GM19467 (cell line): ENCODE results near the gene RXRA.

Experiments used
- ATAC-seq: cut with Tn5 transposase; IDR thresholded peaks from one replicate; pipeline ENCODE4 v1.9.1; 2021; ENCODE audit warnings: mild to moderate bottlenecking, moderate library complexity; ENCODE audit not compliant: unreplicated experiment

Gene RXRA

DNA sequence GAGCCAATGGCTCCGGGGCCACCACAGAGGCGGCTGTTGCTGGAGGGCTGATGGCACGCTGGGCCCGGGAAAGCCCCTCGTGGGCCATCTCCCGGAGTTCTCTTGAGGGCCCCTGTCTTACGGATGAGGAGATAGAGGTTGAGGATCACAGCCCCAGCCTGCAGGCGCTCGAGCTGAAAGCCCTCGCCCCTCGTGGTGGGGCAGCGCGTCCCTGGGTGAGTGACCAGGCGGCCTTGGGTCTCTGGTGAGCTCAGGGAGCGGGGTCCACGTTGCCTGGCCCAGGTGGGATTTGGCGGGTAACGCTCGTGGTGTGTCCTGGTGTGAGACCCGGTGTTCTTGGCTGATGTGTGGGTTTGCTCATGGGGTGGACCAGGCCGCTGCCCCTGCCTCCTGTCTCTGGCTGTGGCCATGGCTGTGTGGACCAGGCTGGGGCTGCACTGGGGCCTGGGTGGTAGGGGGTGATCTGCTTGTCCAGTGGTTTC is 38.9 kb downstream of the RXRA start:
- no peak for ATAC-seq

DNA sequence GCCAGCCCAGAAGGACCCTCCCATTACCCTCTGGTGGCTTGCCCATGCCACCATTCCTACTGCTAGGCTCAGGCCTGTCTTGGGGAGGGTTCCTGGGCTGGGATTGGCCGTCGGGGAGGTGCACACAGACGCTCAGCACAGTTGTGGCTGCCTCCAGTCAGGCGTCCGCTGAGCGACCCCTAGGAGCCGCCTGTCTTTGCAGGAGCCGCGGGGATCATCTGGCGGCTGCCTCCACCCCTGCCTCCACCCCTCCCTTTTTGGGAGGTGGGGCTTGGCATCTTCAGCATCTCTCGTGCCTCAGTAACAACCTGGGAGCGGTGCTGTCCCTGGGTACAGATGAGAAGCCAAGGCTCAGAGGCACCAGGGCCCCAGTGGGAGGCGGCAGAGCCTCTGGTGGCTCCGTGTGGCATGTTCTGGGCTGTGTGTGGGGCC is 39.6 kb downstream of the RXRA start:
- no peak for ATAC-seq

DNA sequence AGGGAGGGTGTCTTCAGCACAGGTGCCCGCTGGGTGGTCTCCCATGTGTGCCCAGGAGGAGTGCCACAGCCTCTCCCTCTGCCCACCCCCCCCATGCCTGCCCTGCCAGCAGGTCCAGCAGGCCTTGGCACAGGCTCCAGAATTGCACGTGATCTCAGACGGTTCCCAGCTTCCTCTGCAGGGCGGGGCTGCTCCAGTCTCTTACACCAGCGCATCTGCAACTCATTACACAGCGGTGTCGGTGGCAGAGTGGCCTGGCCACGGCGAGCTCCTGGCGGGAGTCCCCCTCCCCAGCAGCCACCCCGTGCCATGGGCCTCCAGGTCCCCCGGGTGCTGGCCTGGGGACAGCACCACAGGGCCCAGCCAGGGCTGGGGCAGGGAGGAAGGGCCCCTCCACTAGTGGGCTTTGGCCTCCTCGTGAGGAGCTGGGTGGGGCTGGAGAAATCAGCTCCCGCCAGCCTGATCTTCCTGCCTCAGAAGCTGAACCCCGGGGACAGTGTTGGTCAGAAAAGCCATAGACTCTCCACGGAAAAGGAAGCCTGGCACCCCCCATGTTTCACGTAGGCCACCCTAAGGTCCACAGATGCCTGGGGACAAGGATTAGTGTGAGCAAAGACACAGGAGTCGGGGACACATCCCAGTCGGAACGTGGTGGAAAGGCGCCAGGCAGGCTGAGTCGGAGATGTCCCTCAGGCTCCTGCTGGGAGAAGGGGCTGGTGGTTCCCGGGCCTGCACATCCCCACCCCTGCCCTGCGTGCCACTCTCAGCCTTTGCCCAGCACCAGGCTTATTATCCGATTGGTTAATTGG is 40.2 kb downstream of the RXRA start:
- ATAC-seq, result no peak

DNA sequence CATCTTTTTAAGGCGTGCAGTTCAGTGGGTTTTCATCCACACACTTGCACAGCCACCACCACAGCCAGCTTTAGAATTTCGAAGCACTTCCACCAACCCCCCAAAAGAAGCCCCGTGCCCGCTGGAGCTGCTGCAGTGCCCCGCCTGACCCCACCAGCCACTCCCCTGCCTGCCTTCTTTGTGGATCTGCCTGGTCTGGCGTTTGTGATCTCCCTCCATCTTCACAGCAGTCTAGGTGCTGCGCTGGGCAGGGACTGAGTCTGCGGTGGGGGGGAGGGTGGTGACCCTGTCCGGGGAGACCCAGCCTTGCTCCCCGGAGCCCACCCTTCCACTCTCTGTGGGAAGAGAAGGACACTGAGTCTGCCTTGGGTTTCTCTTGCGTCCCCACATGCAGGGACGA is 40.8 kb downstream of the RXRA start:
- no peak for ATAC-seq

GRCh38 chr9:134367791-134368490 is 41.7 kb downstream of the RXRA start:
- ATAC-seq, result no peak

DNA sequence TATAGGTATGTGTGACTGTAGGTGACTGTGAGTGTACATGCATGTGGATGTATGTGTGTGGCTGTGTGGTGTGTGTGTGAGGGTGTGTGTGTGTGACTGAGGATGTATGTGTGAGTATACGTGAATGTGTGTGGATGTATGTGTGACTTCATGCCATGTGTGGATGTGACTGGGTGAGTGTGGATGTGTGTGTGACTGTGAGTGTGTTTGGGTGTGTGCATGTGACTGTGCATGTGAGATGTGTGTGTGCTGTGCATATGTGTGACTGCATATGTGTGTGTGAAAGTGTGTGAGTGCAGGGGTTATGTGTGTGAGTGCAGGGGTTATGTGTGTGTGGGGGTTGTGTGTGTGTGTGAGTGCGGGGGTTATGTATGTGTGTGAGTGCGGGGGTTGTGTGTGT is 42.3 kb downstream of the RXRA start:
- no peak for ATAC-seq

- no peak for ATAC-seq
These were observed 43.4 kb downstream of the RXRA start for GRCh38 chr9:134369416-134370212.

DNA sequence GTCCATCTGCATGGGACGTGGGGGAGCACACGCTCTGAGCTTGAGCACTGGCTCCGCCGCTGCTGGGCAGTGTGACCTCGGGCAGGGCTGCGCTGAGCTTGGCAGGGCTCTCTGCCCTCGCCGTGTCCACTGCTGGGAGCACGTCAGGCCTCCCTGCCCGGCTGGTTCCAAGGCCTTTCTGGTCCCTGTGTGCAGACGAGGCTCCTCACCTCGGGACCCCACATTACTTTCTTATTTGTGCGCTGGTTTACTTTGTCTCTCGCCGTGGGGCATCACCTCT is 43.9 kb downstream of the RXRA start:
- ATAC-seq, result no peak

DNA sequence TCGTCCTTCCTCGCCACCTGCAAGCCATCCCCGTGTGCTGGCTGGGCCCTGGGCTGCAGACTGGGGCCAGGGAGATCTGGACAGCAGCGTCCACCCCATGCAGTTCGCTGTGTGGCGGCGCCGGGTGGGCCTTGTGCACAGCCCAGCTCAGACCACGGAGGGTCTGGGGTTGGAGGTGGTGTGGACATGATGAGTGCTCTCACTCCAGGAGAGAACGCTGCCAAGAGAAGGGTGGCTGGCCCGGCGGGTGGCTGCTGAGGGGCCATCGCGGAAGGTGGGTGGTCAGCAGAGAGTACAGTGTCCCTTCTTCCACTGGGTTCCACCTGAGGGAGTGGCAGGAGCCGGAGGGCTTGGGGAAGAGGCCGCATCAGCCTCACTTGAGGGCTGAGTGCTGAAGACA is 44.4 kb downstream of the RXRA start:
- no peak for ATAC-seq

- ATAC-seq, result no peak
These were observed 45.5 kb downstream of the RXRA start for GRCh38 chr9:134371731-134372130.

DNA sequence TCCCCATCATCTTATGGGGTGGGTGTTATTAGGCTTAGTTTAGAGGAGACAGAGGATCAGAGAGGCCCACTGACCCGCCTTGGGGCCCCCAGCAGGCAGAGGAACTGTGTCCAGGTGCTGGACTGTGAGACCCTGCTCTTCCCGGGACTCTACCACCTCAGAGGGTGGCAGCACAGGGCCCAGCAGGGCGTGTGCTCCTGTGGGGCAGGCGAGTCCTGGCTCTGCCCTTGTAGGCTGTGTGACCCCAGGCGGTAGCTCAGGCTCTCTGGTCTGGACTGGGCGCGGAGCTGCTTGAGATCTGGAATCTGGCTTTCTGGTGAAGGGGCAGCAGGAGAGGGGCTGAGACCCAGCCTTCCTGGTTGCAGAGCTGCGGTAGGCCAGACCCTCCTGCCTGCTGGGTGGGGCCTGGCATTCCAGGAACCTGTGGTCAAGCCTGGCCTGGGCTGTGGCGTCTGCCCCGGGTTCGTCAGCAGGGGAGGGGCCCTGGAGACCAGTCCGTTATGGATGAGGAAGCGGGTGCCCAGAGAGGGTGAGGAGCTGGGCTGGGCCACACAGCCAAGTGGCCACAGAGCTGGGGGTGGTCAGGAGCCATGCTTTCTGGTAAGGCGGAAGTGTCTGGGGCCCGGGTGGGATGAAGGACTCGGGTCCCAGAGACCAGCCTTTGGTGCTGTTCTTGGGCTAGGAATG is 46.5 kb downstream of the RXRA start:
- no peak for ATAC-seq

DNA sequence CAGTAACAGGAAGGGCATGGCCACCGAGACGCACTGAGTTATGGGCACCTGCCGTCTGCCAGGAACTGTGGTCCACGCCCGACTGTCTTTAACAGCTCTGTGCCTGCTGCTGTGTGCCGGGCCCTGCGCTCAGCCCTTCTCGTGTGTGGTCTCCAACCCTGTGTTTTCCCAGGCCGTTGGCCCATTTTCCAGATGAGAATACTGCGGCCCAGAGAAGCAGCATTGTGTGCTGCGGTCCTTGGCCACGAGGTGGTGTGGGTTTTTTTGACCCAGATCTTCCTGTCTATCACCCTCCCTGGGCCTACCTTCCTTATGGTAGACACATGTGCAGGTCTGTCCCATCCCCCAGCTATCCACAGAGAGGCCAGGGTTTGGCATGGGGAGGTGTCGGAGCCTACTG is 47.0 kb downstream of the RXRA start:
- ATAC-seq, result no peak

DNA sequence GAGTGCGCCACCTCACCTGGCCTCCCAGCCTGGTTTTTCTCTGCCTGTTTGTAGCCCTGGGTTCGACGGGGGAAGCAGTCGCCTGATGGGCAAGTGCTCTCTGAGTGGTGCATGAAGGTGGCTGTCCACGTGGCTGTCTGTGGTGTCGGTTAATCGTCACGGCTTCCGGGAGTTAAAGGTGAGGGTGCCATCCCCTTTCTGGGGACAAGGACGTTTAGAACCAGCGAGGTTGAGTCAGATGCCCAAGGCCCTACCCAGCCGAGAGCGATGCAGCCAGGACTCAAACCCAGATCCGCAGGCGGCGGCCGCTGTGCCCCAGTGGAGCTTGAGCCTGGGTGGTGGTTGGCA is 47.7 kb downstream of the RXRA start:
- ATAC-seq, result no peak

- no peak for ATAC-seq
These were observed 48.2 kb downstream of the RXRA start for GRCh38 chr9:134374301-134375010.

GRCh38 chr9:134375011-134375390 is 48.7 kb downstream of the RXRA start:
- no peak for ATAC-seq

- ATAC-seq, result no peak
These were observed 49.5 kb downstream of the RXRA start for GRCh38 chr9:134375430-134376385.

DNA sequence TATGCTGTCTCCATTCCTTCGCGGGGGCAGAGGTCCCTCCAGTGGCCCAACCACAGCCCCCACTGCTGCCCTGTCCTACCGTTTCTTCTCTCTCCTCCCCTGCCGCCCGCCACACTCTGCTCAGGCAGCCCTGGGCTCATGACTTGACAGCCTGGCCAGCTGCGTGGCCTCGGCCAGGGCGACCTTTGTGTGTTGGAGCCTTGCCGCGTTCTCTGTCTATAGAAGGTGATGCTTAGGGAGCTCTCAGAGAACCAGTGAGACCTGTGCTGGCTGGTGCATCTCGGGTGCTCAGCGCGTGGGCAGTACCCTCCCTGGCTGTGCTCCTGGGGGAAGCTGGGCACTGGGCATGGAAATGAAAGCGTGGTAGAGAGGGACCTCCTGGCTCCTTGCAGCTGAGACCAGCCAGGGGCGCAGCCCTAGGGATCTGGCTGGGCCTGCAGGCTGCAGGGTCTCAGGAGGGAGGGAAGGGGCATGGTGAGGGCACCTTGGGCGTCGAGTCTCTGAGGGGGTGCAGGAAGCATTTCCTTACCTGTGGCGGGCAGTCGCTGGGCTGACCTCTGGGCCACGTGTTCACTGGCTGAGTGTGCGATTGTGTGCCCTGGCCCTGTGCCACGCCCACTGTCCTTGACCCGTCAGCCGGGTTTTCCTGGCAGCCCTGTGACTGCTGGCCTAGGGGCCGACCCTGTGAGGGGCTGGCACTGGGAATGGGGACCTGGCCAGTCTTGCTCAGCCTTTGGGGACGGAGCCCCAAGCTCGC is 50.3 kb downstream of the RXRA start:
- ATAC-seq, result no peak

- no peak for ATAC-seq
These were observed 50.9 kb downstream of the RXRA start for GRCh38 chr9:134377143-134377484.

- ATAC-seq, result no peak
These were observed 51.7 kb downstream of the RXRA start for GRCh38 chr9:134377976-134378375.
